Left ventricle myocardium inferior (tissue), 1 donor: ENCODE data around the gene KLK12. TPM values are rescaled to one million over a fixed set of nuclear protein-coding genes. Genes with fewer than 3 reads are reported as not detected.

Experiments
- DNase-seq: peaks from one replicate; pipeline ENCODE4 v3.0.0-alpha.2; 2020
- H3K27ac ChIP-seq: fragments of 200-600 bp; replicated peaks from 2 replicates; pipeline ENCODE4 v1.8.0; 2021
- H3K27me3 ChIP-seq: fragments of 200-600 bp; 2 replicates; pipeline ENCODE4 v1.8.0; 2021; ENCODE audit warnings: low read depth
- H3K36me3 ChIP-seq: fragments of 200-600 bp; 2 replicates; pipeline ENCODE4 v1.8.0; 2021
- H3K4me1 ChIP-seq: fragments of 200-600 bp; 2 replicates; pipeline ENCODE4 v1.8.0; 2021
- H3K4me3 ChIP-seq: fragments of 200-600 bp; 2 replicates; pipeline ENCODE4 v1.8.0; 2021; ENCODE audit warnings: mild to moderate bottlenecking, moderate library complexity
- H3K9me3 ChIP-seq: fragments of 200-600 bp; replicated peaks from 2 replicates; pipeline ENCODE4 v1.8.0; 2021
- intact Hi-C: fragments of 100-400 bp; cut with micrococcal nuclease; formaldehyde crosslinking; loops from one replicate; pipeline ENCODE4 v1.11.0; 2022
- total RNA-seq: library from RNA; stranded (reverse); fragmentation: NEBNext Ultra II Directional; extraction: Animal tissue kit (Norgen Biotek cat#: 25700); gene quantifications from one replicate; pipeline ENCODE4 v1.2.1, GENCODE V29; 2021
- TF ChIP-seq, protein P1 (sequence below): fragments of 200-600 bp; IDR thresholded peaks from 2 replicates; pipeline ENCODE4 v1.8.0; 2021; ENCODE audit warnings: antibody characterized with exemption, mild to moderate bottlenecking, borderline replicate concordance
- donor health status: DM: no; HTN: yes; CAD: no; lungs with severe emphysema.

Gene KLK12
- total RNA-seq, 1 donor from 2014 or later = not detected

DNA sequence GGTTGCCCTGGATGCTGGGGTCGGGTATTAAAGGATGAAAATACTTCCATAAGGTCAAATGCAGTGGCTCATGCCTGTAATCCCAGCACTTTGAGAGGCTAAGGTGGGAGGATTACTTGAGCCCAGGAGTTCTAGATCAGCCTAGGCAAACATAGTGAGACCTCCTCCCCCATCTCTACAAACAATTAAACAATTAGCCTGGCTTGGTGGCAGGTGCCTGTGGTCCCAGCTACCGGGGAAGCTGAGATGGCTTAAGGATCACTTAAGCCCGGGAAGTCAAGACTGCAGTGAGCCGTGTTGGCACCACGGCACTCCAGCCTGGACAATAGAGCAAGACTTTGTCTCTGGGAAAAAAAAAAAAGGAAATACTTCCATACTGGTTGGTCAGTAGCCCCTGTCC is 9.9 kb downstream of the KLK12 start:
- Histone ChIP-seq H3K27me3 (peaks cover 90% of the 10 kb centered on the region), H3K27ac (no peak overlapping the region), H3K4me1 (peaks cover 5% of the 10 kb centered on the region), H3K4me3 (no peak overlapping the region), H3K36me3 (no peaks in the 10 kb centered on the region), H3K9me3 (no peaks in the 10 kb centered on the region)
- intact Hi-C loops = no loop called here
- TF ChIP-seq, protein P1, sequence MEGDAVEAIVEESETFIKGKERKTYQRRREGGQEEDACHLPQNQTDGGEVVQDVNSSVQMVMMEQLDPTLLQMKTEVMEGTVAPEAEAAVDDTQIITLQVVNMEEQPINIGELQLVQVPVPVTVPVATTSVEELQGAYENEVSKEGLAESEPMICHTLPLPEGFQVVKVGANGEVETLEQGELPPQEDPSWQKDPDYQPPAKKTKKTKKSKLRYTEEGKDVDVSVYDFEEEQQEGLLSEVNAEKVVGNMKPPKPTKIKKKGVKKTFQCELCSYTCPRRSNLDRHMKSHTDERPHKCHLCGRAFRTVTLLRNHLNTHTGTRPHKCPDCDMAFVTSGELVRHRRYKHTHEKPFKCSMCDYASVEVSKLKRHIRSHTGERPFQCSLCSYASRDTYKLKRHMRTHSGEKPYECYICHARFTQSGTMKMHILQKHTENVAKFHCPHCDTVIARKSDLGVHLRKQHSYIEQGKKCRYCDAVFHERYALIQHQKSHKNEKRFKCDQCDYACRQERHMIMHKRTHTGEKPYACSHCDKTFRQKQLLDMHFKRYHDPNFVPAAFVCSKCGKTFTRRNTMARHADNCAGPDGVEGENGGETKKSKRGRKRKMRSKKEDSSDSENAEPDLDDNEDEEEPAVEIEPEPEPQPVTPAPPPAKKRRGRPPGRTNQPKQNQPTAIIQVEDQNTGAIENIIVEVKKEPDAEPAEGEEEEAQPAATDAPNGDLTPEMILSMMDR = no peak
- no peak for DNase-seq

DNA sequence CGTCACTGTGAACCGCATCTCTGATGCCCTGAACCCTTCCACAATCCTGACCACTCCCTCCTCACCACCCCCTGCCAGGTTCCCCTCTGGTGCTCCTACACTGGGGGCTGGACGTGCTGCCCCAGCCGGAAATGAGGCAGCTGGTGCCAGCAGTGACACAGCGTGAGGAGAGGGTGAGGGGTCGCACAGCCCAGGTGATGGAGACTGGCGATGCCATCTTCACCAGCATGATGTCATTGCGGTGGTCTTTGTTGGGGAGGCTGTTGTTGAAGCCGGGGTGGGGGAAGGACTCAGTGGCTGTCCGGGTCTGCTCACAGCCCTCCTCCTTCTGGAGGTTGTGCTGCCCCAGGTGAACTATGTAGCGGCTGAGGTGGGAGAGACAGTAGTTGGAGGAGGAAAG is 10.9 kb downstream of the KLK12 start:
- Histone ChIP-seq H3K27me3 (peaks cover 90% of the 10 kb centered on the region), H3K4me3 (no peak overlapping the region), H3K9me3 (no peaks in the 10 kb centered on the region), H3K36me3 (no peaks in the 10 kb centered on the region), H3K4me1 (peaks cover 15% of the 10 kb centered on the region), H3K27ac (no peak overlapping the region)
- TF ChIP-seq, protein P1 = no peak
- intact Hi-C loops = no loop called here
- DNase-seq = no peak

DNA sequence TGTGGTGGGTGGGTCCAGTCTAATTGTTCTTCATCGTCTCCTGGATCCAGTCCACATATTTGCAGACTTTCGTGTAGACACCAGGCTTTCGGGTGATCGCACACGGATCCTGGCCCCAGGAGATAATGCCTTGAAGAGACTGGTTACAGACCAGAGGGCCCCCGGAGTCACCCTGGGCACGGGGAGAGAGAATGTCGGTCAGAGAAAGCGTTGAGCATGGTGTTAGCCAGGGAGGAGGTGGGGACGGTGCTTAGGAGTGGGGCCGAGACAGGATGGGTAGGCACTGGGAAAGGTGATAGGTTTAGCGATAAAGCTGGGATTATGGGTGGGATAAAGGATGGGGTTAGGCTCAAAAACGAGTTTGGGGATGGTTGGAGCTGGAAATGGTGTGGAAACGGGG is 12.3 kb downstream of the KLK12 start:
- no peaks in the 10 kb centered on the region for H3K9me3 ChIP-seq

DNA sequence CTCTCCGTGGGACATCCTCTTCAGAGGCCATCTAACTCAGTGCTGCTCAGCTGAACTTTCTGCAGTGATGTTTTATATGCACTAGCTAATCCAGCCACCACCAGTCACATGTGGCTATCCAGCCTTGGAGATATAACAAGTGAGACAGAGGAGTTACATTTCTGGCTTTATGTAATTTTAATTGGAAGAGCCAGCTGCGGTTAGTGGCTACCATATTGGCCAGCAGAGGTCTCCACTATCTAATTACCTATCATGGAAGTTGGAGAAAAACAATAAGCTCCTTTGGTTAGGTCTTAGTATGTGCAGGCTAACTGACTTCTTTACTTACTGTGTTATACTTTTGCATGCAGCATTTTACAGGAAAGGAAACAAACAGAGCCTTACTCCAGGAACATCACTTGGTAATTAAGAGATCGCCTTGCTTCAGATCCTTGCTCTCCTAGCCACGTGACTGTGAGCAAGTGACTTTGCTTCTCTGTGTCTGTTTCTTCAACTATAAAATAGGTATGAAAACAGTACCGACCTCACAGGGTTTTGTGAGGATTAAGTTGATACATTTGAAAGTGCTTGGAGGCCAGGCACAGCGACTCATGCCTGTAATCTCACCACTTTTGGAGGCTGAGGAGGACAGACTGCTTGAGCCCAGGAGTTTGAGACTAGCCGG is 13.7 kb downstream of the KLK12 start:
- Histone ChIP-seq H3K27ac (no peak overlapping the region), H3K4me3 (no peak overlapping the region), H3K27me3 (peaks cover 92% of the 10 kb centered on the region), H3K36me3 (no peaks in the 10 kb centered on the region), H3K4me1 (peaks cover 27% of the 10 kb centered on the region), H3K9me3 (no peaks in the 10 kb centered on the region)
- intact Hi-C loops = no loop called here
- TF ChIP-seq, protein P1 = peak; percentile 75
- no peak for DNase-seq

More for the DNA sequence above, 12.3 kb downstream of the KLK12 start:
- H3K27me3 ChIP-seq = peaks cover 92% of the 10 kb centered on the region
- DNase-seq = no peak
- peaks cover 19% of the 10 kb centered on the region for H3K4me1 ChIP-seq
- TF ChIP-seq, protein P1 = no peak
- no peak overlapping the region for H3K27ac ChIP-seq
- no peaks in the 10 kb centered on the region for H3K36me3 ChIP-seq
- no peak overlapping the region for H3K4me3 ChIP-seq
- intact Hi-C loops = no loop called here

DNA sequence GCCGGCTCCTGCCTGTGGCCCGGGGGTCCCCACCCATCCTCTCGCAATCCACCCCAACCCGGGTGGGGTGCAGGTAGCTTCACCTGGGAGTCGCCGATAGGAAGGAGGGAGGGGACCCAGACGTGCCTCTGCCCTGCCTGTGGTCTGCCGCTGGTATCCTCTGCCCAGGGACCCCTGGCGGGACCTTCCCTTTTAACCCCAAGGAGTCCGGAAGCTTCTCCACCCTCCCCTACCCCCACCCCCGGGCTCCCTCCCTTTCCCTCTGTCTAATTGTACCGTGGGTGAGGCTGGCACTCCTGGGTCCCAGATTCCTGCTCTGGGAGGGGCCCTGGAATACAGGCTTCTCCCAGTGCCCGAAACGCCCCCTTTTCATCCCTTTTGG is 15.3 kb downstream of the KLK12 start, which contains the start of gene KLK10:
Gene KLK10 (minus strand): TSS at position 166 of the 382 bp plus-strand sequence. CDS start 579 bp downstream, outside the sequence.
- Histone ChIP-seq H3K36me3 (no peaks in the 10 kb centered on the region), H3K9me3 (no peaks in the 10 kb centered on the region), H3K27ac (no peak within 1 kb of the TSS), H3K4me3 (peak within 1 kb of the TSS; percentile 55), H3K27me3 (peaks cover 92% of the 10 kb centered on the region), H3K4me1 (peaks cover 27% of the 10 kb centered on the region)
- TF ChIP-seq, protein P1 = no peak
- intact Hi-C loops = no loop called here
- no peak for DNase-seq
